COLO829 (cell line): ENCODE data around the gene MAML2.
A peak's percentile ranks its signal among the peaks of the same experiment; 100 is the strongest.

Source experiments
- DNase-seq: peaks from one replicate; pipeline ENCODE4 v3.0.0; 2012; ENCODE audit warnings: low spot score

Gene MAML2

GRCh38 chr11:96098511-96099241 lies 244.3 kb downstream of the MAML2 start:
- peak; percentile 42 for DNase-seq

GRCh38 chr11:96097844-96098421 lies 245.1 kb downstream of the MAML2 start:
- no peak for DNase-seq

GRCh38 chr11:96096360-96096759 lies 246.6 kb downstream of the MAML2 start:
- DNase-seq = no peak

GRCh38 chr11:96095884-96096303 lies 247.1 kb downstream of the MAML2 start:
- no peak for DNase-seq

- no peak for DNase-seq
Observed at GRCh38 chr11:96094156-96094555, 248.8 kb downstream of the MAML2 start.

- no peak for DNase-seq
Observed at GRCh38 chr11:96092511-96092910, 250.5 kb downstream of the MAML2 start.

- DNase-seq = no peak
Observed at GRCh38 chr11:96091476-96091875, 251.5 kb downstream of the MAML2 start.

GRCh38 chr11:96090711-96091110 lies 252.3 kb downstream of the MAML2 start:
- peak; percentile 51 for DNase-seq

- no peak for DNase-seq
Observed at GRCh38 chr11:96088914-96089313, 254.1 kb downstream of the MAML2 start.

- no peak for DNase-seq
Observed at GRCh38 chr11:96086111-96086510, 256.9 kb downstream of the MAML2 start.

GRCh38 chr11:96085319-96085930 lies 257.6 kb downstream of the MAML2 start:
- no peak for DNase-seq

GRCh38 chr11:96084610-96085318 lies 258.2 kb downstream of the MAML2 start:
- DNase-seq = no peak

GRCh38 chr11:96082936-96083335 lies 260.1 kb downstream of the MAML2 start:
- DNase-seq = no peak

- no peak for DNase-seq
Observed at GRCh38 chr11:96082002-96082899, 260.7 kb downstream of the MAML2 start.

- no peak for DNase-seq
Observed at GRCh38 chr11:96081561-96081960, 261.4 kb downstream of the MAML2 start.

- DNase-seq = no peak
Observed at GRCh38 chr11:96079691-96080090, 263.3 kb downstream of the MAML2 start.

- DNase-seq = no peak
Observed at GRCh38 chr11:96075532-96075959, 267.4 kb downstream of the MAML2 start.

GRCh38 chr11:96074551-96075310 lies 268.3 kb downstream of the MAML2 start:
- DNase-seq = no peak

- no peak for DNase-seq
Observed at GRCh38 chr11:96073536-96073935, 269.5 kb downstream of the MAML2 start.

- DNase-seq = no peak
Observed at GRCh38 chr11:96072592-96072991, 270.4 kb downstream of the MAML2 start.

GRCh38 chr11:96070453-96070852 lies 272.5 kb downstream of the MAML2 start:
- no peak for DNase-seq
